Measurements from ENCODE around the gene CCDC12.
A peak's percentile ranks its signal among the peaks of the same experiment; 100 is the strongest.

CCDC12 gene

DNA sequence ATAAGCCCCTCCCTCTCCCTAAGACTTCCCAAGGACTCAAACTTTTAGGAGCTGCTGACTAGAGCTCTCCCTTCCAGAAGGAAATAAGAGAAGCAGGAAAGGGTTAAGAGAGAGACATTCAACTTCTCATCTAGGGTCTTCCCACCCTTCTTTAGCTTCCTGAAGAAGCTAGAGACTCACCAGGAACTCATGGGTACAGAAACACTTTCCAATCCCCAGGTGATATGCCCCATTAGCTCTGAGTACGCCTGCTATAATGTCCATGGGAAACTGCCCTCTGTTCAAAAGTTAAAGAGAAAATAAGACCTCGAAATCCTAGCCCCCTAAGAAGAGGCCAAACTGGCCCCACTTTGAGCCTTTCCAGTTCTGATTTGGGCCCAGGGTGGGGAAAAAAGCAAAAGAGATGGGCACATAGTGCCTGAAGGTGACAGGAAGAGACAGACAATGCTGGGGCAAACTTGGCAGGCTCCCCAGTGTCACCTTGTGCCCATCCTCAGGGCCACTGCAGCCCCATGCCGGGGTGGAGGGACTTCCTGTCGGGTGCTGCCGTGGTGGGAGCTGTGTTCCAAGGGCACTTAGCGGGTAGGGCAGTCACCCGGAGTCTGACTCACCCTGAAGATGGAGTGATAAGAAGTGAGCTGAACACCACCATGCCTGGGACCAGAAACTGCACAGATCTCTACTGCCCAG, 29.5 kb downstream of the CCDC12 start:
- no peak overlapping the region for H2BK120ac ChIP-seq (ENCODE audit: low read depth, low read length)
- H3K9me3 ChIP-seq (ENCODE audit: control insufficient read depth, low read length), result no peaks in the 10 kb centered on the region
- H3K79me1 ChIP-seq (replicated peaks; ENCODE audit: low read length, poor library complexity, severe bottlenecking), result peaks cover 30% of the 10 kb centered on the region
- WGBS, result 34% methylated on average over 7 of the region's 7 CpGs
- H3K4me1 ChIP-seq (ENCODE audit: control insufficient read depth, insufficient read depth, low read depth, low read length), result peaks cover 63% of the 10 kb centered on the region
- H3K4me3 ChIP-seq (ENCODE audit: insufficient read depth in 1 of 2, low read depth in 1 of 2, low read length in 2 of 2), result no peak overlapping the region
- no peak overlapping the region for H2BK5ac ChIP-seq (ENCODE audit: low read depth, low read length, poor library complexity, severe bottlenecking)
- peak overlapping the region; percentile 96 for H2BK15ac ChIP-seq (ENCODE audit: low read depth, poor library complexity, severe bottlenecking)
- peak; percentile 83 for DNase-seq
- H3K14ac ChIP-seq (ENCODE audit: low read length in 2 of 2), result peak overlapping the region in 1 of 2 experiments; percentile 63
- H3K27ac ChIP-seq (ENCODE audit: low read length, poor library complexity, severe bottlenecking), result no peak overlapping the region
- H4K8ac ChIP-seq (ENCODE audit: low read length), result peak overlapping the region; percentile 88
- H2AK5ac ChIP-seq (ENCODE audit: low read length, severe bottlenecking), result peak overlapping the region; percentile 23
- H3K36me3 ChIP-seq (ENCODE audit: control insufficient read depth in 1 of 2, insufficient read depth in 2 of 2, low read depth in 1 of 2, low read length in 2 of 2), result peaks cover 27 to 31% of the 10 kb centered on the region in 2 experiments
- H2AFZ ChIP-seq (ENCODE audit: low read depth, low read length), result no peak overlapping the region
- H4K91ac ChIP-seq (ENCODE audit: low read length), result peak overlapping the region; percentile 72
- no peak overlapping the region for H3K9ac ChIP-seq (ENCODE audit: low read length)
- H3K18ac ChIP-seq (ENCODE audit: low read depth in 1 of 2, low read length in 2 of 2), result peak overlapping the region; percentile 76 to 91
- H3K4me2 ChIP-seq (ENCODE audit: low read length, poor library complexity, severe bottlenecking), result no peak overlapping the region
- peak overlapping the region in 1 of 2 experiments; percentile 7 for H2BK12ac ChIP-seq (ENCODE audit: low read length in 2 of 2)
- H3K23ac ChIP-seq (ENCODE audit: low read length in 2 of 2), result no peak overlapping the region
- H3K4ac ChIP-seq (ENCODE audit: low read depth in 1 of 2, low read length in 2 of 2), result peak overlapping the region in 1 of 2 experiments; percentile 79
- H3K27me3 ChIP-seq (ENCODE audit: control insufficient read depth in 1 of 2, insufficient read depth in 1 of 2, low read length in 2 of 2), result no peaks in the 10 kb centered on the region

DNA sequence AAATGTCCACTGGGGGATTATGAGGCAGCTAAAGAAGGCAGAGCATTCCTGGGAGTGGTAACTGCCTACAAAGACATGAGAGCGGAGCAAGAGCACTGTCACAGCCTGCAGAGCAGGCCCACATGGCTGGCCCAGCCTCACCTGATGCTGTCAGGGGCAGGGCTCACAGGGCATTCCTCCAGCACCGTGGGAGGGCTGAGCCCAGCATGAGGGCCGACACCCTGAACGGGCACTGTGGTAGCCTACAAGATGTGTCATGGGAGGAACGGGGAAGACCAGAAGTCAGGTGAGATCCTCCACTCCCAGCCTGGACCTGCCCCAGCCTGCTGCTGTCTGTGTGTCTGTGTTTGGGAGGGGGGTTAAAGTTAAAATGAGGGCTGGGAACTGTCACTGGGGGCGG, 30.1 kb downstream of the CCDC12 start:
- no peak overlapping the region for H3K14ac ChIP-seq (ENCODE audit: low read length in 2 of 2)

DNA sequence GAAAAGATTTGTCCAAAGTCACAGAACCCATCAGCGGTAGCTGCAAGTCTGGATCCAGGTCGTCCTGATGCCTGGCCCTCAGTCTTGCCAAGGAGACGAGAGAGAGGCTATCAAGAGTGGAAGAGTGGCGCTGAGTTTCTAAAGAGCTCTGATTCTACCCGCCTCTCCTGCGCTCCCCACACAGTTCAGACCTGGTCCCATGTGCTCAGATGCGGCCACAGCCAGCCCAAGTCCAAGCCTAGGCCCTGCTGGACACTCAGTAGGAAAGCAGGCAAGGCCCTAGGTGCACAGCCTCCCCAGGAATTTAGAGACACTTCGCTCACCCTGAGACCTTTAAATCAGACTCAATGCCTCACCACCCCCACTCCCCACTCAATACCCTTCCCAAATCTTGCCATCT, 32.4 kb downstream of the CCDC12 start:
- H3K27ac ChIP-seq (ENCODE audit: low read length, poor library complexity, severe bottlenecking), result peak overlapping the region; percentile 66
- WGBS, result 92% methylated on average over 8 of the region's 8 CpGs
- no peak overlapping the region for H4K91ac ChIP-seq (ENCODE audit: low read length)
- H3K9ac ChIP-seq (ENCODE audit: low read length), result no peak overlapping the region
- H3K4me1 ChIP-seq (ENCODE audit: control insufficient read depth, insufficient read depth, low read depth, low read length), result peaks cover 68% of the 10 kb centered on the region
- H2BK5ac ChIP-seq (ENCODE audit: low read depth, low read length, poor library complexity, severe bottlenecking), result no peak overlapping the region
- no peak overlapping the region for H2BK120ac ChIP-seq (ENCODE audit: low read depth, low read length)
- no peak overlapping the region for H3K23ac ChIP-seq (ENCODE audit: low read length in 2 of 2)
- H3K27me3 ChIP-seq (ENCODE audit: control insufficient read depth in 1 of 2, insufficient read depth in 1 of 2, low read length in 2 of 2), result no peaks in the 10 kb centered on the region
- no peak overlapping the region for H3K4me2 ChIP-seq (ENCODE audit: low read length, poor library complexity, severe bottlenecking)
- H2BK12ac ChIP-seq (ENCODE audit: low read length in 2 of 2), result peak overlapping the region in 1 of 2 experiments; percentile 10
- H3K79me1 ChIP-seq (replicated peaks; ENCODE audit: low read length, poor library complexity, severe bottlenecking), result peaks cover 45% of the 10 kb centered on the region
- no peak overlapping the region for H4K8ac ChIP-seq (ENCODE audit: low read length)
- DNase-seq, result no peak
- no peak overlapping the region for H3K14ac ChIP-seq (ENCODE audit: low read length in 2 of 2)
- H3K4ac ChIP-seq (ENCODE audit: low read depth in 1 of 2, low read length in 2 of 2), result no peak overlapping the region
- no peaks in the 10 kb centered on the region for H3K9me3 ChIP-seq (ENCODE audit: control insufficient read depth, low read length)
- H3K4me3 ChIP-seq (ENCODE audit: insufficient read depth in 1 of 2, low read depth in 1 of 2, low read length in 2 of 2), result no peak overlapping the region
- H2AK5ac ChIP-seq (ENCODE audit: low read length, severe bottlenecking), result peak overlapping the region; percentile 86
- no peak overlapping the region for H3K18ac ChIP-seq (ENCODE audit: low read depth in 1 of 2, low read length in 2 of 2)
- H2BK15ac ChIP-seq (ENCODE audit: low read depth, poor library complexity, severe bottlenecking), result no peak overlapping the region
- H3K36me3 ChIP-seq (ENCODE audit: control insufficient read depth in 1 of 2, insufficient read depth in 2 of 2, low read depth in 1 of 2, low read length in 2 of 2), result peaks cover 44 to 52% of the 10 kb centered on the region in 2 experiments
- no peak overlapping the region for H2AFZ ChIP-seq (ENCODE audit: low read depth, low read length)

More for the DNA sequence above, 30.1 kb downstream of the CCDC12 start:
- Histone ChIP-seq H2AK5ac (ENCODE audit: low read length, severe bottlenecking) (peak overlapping the region; percentile 3), H2AFZ (ENCODE audit: low read depth, low read length) (no peak overlapping the region), H3K4me1 (ENCODE audit: control insufficient read depth, insufficient read depth, low read depth, low read length) (peaks cover 65% of the 10 kb centered on the region), H2BK5ac (ENCODE audit: low read depth, low read length, poor library complexity, severe bottlenecking) (no peak overlapping the region), H3K4me3 (ENCODE audit: insufficient read depth in 1 of 2, low read depth in 1 of 2, low read length in 2 of 2) (no peak overlapping the region), H3K9me3 (ENCODE audit: control insufficient read depth, low read length) (no peaks in the 10 kb centered on the region), H2BK120ac (ENCODE audit: low read depth, low read length) (peak overlapping the region; percentile 59), H2BK15ac (ENCODE audit: low read depth, poor library complexity, severe bottlenecking) (peak overlapping the region; percentile 96), H3K79me1 (replicated peaks; ENCODE audit: low read length, poor library complexity, severe bottlenecking) (peaks cover 32% of the 10 kb centered on the region), H4K8ac (ENCODE audit: low read length) (peak overlapping the region; percentile 33), H4K91ac (ENCODE audit: low read length) (peak overlapping the region; percentile 81), H3K36me3 (ENCODE audit: control insufficient read depth in 1 of 2, insufficient read depth in 2 of 2, low read depth in 1 of 2, low read length in 2 of 2) (peaks cover 27 to 35% of the 10 kb centered on the region in 2 experiments), H3K18ac (ENCODE audit: low read depth in 1 of 2, low read length in 2 of 2) (peak overlapping the region; percentile 13 to 52), H2BK12ac (ENCODE audit: low read length in 2 of 2) (peak overlapping the region; percentile 2 to 69), H3K4me2 (ENCODE audit: low read length, poor library complexity, severe bottlenecking) (no peak overlapping the region), H3K23ac (ENCODE audit: low read length in 2 of 2) (no peak overlapping the region), H3K4ac (ENCODE audit: low read depth in 1 of 2, low read length in 2 of 2) (peak overlapping the region in 1 of 2 experiments; percentile 29), H3K27ac (ENCODE audit: low read length, poor library complexity, severe bottlenecking) (no peak overlapping the region), H3K9ac (ENCODE audit: low read length) (no peak overlapping the region), H3K27me3 (ENCODE audit: control insufficient read depth in 1 of 2, insufficient read depth in 1 of 2, low read length in 2 of 2) (no peaks in the 10 kb centered on the region)
- no peak for DNase-seq
- 77% methylated on average over 5 of the region's 6 CpGs for WGBS

DNA sequence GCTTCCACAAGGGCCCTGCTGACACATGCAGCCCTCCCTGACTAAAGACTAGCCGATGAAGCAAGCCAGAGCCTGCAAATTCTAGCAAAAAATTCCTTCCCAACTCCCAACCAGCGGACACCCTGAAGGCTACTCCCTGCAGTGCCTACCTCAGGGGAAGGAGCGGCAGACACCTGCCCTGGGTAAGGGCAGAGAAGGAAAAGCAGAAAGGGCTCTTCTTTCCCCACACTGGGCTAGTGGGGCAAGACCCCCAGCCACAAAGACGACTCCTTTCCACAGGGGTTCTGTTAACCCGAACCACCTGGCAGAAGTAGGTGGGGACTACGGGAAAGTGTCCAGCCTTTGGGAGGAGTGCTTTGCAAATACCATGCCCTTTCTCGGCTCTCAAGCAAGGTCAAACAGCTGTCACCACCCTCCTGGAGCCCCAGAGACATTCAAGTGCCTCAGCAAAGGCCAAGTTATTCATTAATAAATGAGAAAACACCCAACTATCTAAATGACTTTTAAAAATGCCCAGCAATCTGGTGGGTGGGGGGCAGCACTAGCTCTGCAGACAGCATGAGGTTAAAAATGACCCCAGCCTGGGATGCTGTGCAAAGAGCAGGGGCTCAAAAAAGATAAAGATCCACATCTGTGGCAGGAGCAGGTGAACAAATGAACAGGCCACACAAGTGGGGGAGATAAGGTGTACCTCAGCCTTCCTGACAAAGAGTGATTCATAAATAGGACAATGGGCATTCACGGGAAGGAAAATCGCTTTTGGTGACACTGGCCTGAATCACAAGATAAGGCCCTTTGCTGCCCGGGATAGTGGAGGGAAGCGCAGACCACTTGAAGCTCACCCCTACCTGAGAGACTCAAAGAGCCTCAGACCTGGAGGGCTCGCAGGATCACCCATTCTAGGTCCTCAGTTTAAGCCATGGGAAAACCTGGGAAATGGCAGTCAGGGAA, 33.0 kb downstream of the CCDC12 start:
- H2BK12ac ChIP-seq (ENCODE audit: low read length in 2 of 2), result no peak overlapping the region
- peaks cover 61% of the 10 kb centered on the region for H3K4me1 ChIP-seq (ENCODE audit: control insufficient read depth, insufficient read depth, low read depth, low read length)
- H2AFZ ChIP-seq (ENCODE audit: low read depth, low read length), result no peak overlapping the region
- H3K36me3 ChIP-seq (ENCODE audit: control insufficient read depth in 1 of 2, insufficient read depth in 2 of 2, low read depth in 1 of 2, low read length in 2 of 2), result peaks cover 49 to 59% of the 10 kb centered on the region in 2 experiments
- no peak overlapping the region for H2BK120ac ChIP-seq (ENCODE audit: low read depth, low read length)
- no peak overlapping the region for H3K9ac ChIP-seq (ENCODE audit: low read length)
- no peak overlapping the region for H3K23ac ChIP-seq (ENCODE audit: low read length in 2 of 2)
- no peaks in the 10 kb centered on the region for H3K9me3 ChIP-seq (ENCODE audit: control insufficient read depth, low read length)
- H2BK15ac ChIP-seq (ENCODE audit: low read depth, poor library complexity, severe bottlenecking), result no peak overlapping the region
- peak overlapping the region; percentile 12 for H4K91ac ChIP-seq (ENCODE audit: low read length)
- no peak overlapping the region for H3K18ac ChIP-seq (ENCODE audit: low read depth in 1 of 2, low read length in 2 of 2)
- no peak overlapping the region for H4K8ac ChIP-seq (ENCODE audit: low read length)
- 86% methylated on average over 12 of the region's 12 CpGs for WGBS
- H2AK5ac ChIP-seq (ENCODE audit: low read length, severe bottlenecking), result peak overlapping the region; percentile 86
- H3K79me1 ChIP-seq (replicated peaks; ENCODE audit: low read length, poor library complexity, severe bottlenecking), result peaks cover 47% of the 10 kb centered on the region
- H3K4me3 ChIP-seq (ENCODE audit: insufficient read depth in 1 of 2, low read depth in 1 of 2, low read length in 2 of 2), result no peak overlapping the region
- peak overlapping the region; percentile 85 for H3K27ac ChIP-seq (ENCODE audit: low read length, poor library complexity, severe bottlenecking)
- no peak overlapping the region for H3K14ac ChIP-seq (ENCODE audit: low read length in 2 of 2)
- H3K27me3 ChIP-seq (ENCODE audit: control insufficient read depth in 1 of 2, insufficient read depth in 1 of 2, low read length in 2 of 2), result no peaks in the 10 kb centered on the region
- no peak for DNase-seq
- H3K4ac ChIP-seq (ENCODE audit: low read depth in 1 of 2, low read length in 2 of 2), result peak overlapping the region in 1 of 2 experiments; percentile 26
- peak overlapping the region; percentile 32 for H3K4me2 ChIP-seq (ENCODE audit: low read length, poor library complexity, severe bottlenecking)
- H2BK5ac ChIP-seq (ENCODE audit: low read depth, low read length, poor library complexity, severe bottlenecking), result no peak overlapping the region
